Endodermal cell (in vitro differentiated cells): ENCODE measurements around the gene DNM2. TPM values are rescaled to one million over a fixed set of nuclear protein-coding genes. Genes with fewer than 3 reads are reported as not detected.

Experiments used
- DNase-seq: peaks from one replicate; pipeline ENCODE4 v3.0.0-alpha.2; 2017
- H3K27ac ChIP-seq: 2 replicates; pipeline ENCODE4 v1.5.1; 2013; ENCODE audit warnings: mild to moderate bottlenecking, low read depth, low read length, moderate library complexity
- H3K27me3 ChIP-seq: 2 replicates; pipeline ENCODE4 v1.6.1; 2013; ENCODE audit warnings: mild to moderate bottlenecking, low read length, moderate library complexity; ENCODE audit not compliant: insufficient read depth, control insufficient read depth, poor library complexity, severe bottlenecking
- H3K36me3 ChIP-seq: 2 replicates; pipeline ENCODE4 v1.7.0; 2013; ENCODE audit warnings: mild to moderate bottlenecking, low read length, moderate library complexity; ENCODE audit not compliant: control insufficient read depth, insufficient read depth
- H3K4me1 ChIP-seq: one replicate; pipeline ENCODE4 v1.7.0; 2013; ENCODE audit warnings: low read length; ENCODE audit not compliant: control insufficient read depth, insufficient read depth
- H3K4me3 ChIP-seq: 2 replicates; pipeline ENCODE4 v1.5.1; 2013; ENCODE audit warnings: mild to moderate bottlenecking, low read length, moderate library complexity
- H3K9ac ChIP-seq: 2 replicates; pipeline ENCODE4 v1.6.1; 2013; ENCODE audit warnings: mild to moderate bottlenecking, low read length, moderate library complexity; ENCODE audit not compliant: poor library complexity, severe bottlenecking; ENCODE audit errors: extremely low read depth
- H3K9me3 ChIP-seq: 2 replicates; pipeline ENCODE4 v1.6.1; 2013; ENCODE audit warnings: mild to moderate bottlenecking, low read length, moderate library complexity; ENCODE audit not compliant: control insufficient read depth
- H3K27ac Mint-ChIP-seq: 2 replicates; pipeline ENCODE4 v1.8.0; 2020; ENCODE audit warnings: mixed read lengths
- H3K27me3 Mint-ChIP-seq: 2 replicates; pipeline ENCODE4 v1.8.0; 2021; ENCODE audit warnings: mild to moderate bottlenecking, mixed read lengths; ENCODE audit not compliant: insufficient read depth
- H3K36me3 Mint-ChIP-seq: 2 replicates; pipeline ENCODE4 v1.8.0; 2020; ENCODE audit warnings: low read depth, mixed read lengths
- H3K4me1 Mint-ChIP-seq: 2 replicates; pipeline ENCODE4 v1.8.0; 2020; ENCODE audit warnings: mixed read lengths
- H3K4me3 Mint-ChIP-seq: 2 replicates; pipeline ENCODE4 v1.8.0; 2020; ENCODE audit warnings: mild to moderate bottlenecking, moderate library complexity, mixed read lengths
- H3K9me3 Mint-ChIP-seq: 2 replicates; pipeline ENCODE4 v1.8.0; 2020; ENCODE audit warnings: mild to moderate bottlenecking, mixed read lengths
- WGBS, 2 experiments: methylation state at CpG; one replicate each; pipeline versions ENCODE4 v1.1.5 to v1.1.7; 2013; ENCODE audit warnings: missing lambda C conversion rate in 2 of 2, mixed read lengths in 1 of 2; ENCODE audit not compliant: insufficient coverage in 1 of 2, insufficient read length in 1 of 2; 5-methylcytosine and 5-hydroxymethylcytosine counted together
- total RNA-seq, 2 donors: library from RNA; stranded (reverse); fragmentation: NEBNext Ultra II Directional in 1 of 2; extraction: Animal tissue kit (Norgen Biotek cat#: 25700) in 1 of 2; gene quantifications; 2 replicates in 1 of 2; 3 replicates in 1 of 2; pipeline ENCODE4 v1.2.1, GENCODE V29; 2021
- TF ChIP-seq, protein P1 (sequence below): fragments of 200-600 bp; sonication (generic); conservative IDR thresholded peaks from 2 replicates; pipeline ENCODE4 v1.5.0; 2021; ENCODE audit warnings: antibody characterized with exemption, mild to moderate bottlenecking

The DNM2 gene
- total RNA-seq, 2 donors from 2014 or later, result 118 to 136 TPM

DNA sequence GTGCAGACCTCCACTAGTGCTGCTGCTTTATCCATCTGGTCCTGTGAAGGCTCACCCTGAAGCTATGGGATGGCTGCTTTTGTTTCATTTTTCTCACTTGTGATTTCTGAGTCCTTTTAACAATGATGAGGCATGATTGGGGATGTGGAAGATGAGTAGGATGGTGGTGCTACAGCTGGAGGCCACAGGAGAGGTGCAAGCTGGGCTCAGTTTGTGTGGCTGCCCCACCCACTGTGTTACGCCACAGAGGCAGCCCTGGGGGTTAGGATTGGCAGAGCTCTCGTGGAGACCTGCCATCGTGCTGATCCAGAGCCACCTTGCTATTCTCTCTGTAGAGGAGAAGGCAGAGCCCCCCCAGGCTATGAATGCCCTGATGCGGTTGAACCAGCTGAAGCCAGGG, 36.2 kb upstream of the DNM2 start:
- no peak overlapping the region for H3K4me3 ChIP-seq
- no peaks in the 10 kb centered on the region for H3K9me3 ChIP-seq
- no peak overlapping the region for H3K27ac ChIP-seq
- H3K36me3 ChIP-seq, result peaks cover 99% of the 10 kb centered on the region
- no peak overlapping the region for H3K4me3 Mint-ChIP-seq
- TF ChIP-seq, protein P1, sequence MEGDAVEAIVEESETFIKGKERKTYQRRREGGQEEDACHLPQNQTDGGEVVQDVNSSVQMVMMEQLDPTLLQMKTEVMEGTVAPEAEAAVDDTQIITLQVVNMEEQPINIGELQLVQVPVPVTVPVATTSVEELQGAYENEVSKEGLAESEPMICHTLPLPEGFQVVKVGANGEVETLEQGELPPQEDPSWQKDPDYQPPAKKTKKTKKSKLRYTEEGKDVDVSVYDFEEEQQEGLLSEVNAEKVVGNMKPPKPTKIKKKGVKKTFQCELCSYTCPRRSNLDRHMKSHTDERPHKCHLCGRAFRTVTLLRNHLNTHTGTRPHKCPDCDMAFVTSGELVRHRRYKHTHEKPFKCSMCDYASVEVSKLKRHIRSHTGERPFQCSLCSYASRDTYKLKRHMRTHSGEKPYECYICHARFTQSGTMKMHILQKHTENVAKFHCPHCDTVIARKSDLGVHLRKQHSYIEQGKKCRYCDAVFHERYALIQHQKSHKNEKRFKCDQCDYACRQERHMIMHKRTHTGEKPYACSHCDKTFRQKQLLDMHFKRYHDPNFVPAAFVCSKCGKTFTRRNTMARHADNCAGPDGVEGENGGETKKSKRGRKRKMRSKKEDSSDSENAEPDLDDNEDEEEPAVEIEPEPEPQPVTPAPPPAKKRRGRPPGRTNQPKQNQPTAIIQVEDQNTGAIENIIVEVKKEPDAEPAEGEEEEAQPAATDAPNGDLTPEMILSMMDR, result no peak
- no peak overlapping the region for H3K9ac ChIP-seq
- WGBS, 2 experiments, result 95 to 97% methylated on average over 3 to 4 of the region's 4 CpGs
- H3K36me3 Mint-ChIP-seq, result peaks cover 86% of the 10 kb centered on the region
- H3K4me1 Mint-ChIP-seq, result no peaks in the 10 kb centered on the region
- H3K27ac Mint-ChIP-seq, result no peak overlapping the region
- H3K4me1 ChIP-seq, result no peaks in the 10 kb centered on the region
- H3K27me3 Mint-ChIP-seq, result no peaks in the 10 kb centered on the region
- DNase-seq, result no peak
- no peaks in the 10 kb centered on the region for H3K27me3 ChIP-seq
- H3K9me3 Mint-ChIP-seq, result no peaks in the 10 kb centered on the region

DNA sequence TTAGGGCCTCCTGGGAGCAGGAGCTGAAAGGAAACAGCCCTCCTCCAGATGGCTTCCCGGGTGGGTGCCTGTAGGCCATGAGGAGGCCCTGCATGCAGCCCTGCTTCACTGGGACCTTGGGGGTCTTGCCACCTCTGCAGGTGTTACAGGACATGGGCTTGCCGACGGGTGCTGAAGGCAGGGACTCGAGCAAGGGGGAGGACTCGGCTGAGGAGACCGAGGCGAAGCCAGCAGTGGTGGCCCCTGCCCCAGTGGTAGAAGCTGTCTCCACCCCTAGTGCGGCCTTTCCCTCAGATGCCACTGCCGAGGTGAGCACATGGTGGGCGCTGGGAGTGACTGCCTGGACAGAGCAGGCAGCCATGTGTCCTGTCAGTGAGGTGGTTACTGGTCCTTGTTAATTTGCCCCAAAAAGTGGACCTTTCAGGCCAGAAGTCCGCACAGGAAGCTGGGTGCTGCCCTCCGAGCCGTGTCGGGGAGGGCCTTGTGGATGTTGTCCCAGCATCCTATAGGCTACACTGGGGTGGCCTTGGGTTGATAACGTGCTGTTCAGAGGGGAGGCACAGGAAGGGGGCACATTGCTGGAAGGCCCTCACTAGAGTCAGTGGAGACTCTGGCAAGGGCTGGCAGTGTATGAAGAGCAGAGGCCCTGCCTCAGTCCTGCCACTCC, 35.3 kb upstream of the DNM2 start:
- WGBS, 2 experiments, result 93 to 95% methylated on average over 15 of the region's 15 CpGs
- no peaks in the 10 kb centered on the region for H3K27me3 ChIP-seq
- TF ChIP-seq, protein P1, result no peak
- no peak overlapping the region for H3K9ac ChIP-seq
- Mint-ChIP-seq H3K36me3 (peaks cover 85% of the 10 kb centered on the region), H3K4me3 (no peak overlapping the region), H3K27me3 (no peaks in the 10 kb centered on the region), H3K27ac (peak overlapping the region; percentile 44), H3K9me3 (no peaks in the 10 kb centered on the region), H3K4me1 (no peaks in the 10 kb centered on the region)
- DNase-seq, result no peak
- no peaks in the 10 kb centered on the region for H3K9me3 ChIP-seq
- no peak overlapping the region for H3K4me3 ChIP-seq
- no peaks in the 10 kb centered on the region for H3K4me1 ChIP-seq
- peaks cover 97% of the 10 kb centered on the region for H3K36me3 ChIP-seq
- H3K27ac ChIP-seq, result peak overlapping the region; percentile 24

DNA sequence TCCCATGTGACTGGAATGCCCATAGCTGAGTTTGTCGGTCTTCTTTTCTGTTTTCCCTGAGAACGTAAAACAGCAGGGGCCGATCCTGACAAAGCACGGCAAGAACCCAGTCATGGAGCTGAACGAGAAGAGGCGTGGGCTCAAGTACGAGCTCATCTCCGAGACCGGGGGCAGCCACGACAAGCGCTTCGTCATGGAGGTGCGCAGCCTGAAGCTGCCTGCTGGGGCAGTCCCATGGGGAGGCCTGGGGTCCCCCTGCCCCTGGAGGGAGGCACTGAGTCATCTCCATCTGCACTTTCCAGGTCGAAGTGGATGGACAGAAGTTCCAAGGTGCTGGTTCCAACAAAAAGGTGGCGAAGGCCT, 34.8 kb upstream of the DNM2 start:
- no peaks in the 10 kb centered on the region for H3K27me3 ChIP-seq
- no peak overlapping the region for H3K9ac ChIP-seq
- TF ChIP-seq, protein P1, result no peak
- no peak for DNase-seq
- no peaks in the 10 kb centered on the region for H3K4me1 ChIP-seq
- Mint-ChIP-seq H3K27me3 (no peaks in the 10 kb centered on the region), H3K9me3 (no peaks in the 10 kb centered on the region), H3K36me3 (peaks cover 85% of the 10 kb centered on the region), H3K27ac (peak overlapping the region; percentile 48), H3K4me1 (no peaks in the 10 kb centered on the region), H3K4me3 (no peak overlapping the region)
- no peak overlapping the region for H3K27ac ChIP-seq
- no peak overlapping the region for H3K4me3 ChIP-seq
- 85 to 95% methylated on average over 14 to 15 of the region's 15 CpGs for WGBS, 2 experiments
- no peaks in the 10 kb centered on the region for H3K9me3 ChIP-seq
- peaks cover 97% of the 10 kb centered on the region for H3K36me3 ChIP-seq
